Hematopoietic multipotent progenitor cell (in vitro differentiated cells): Measurements from ENCODE around the gene ERG28. TPM values are rescaled to one million over a fixed set of nuclear protein-coding genes. Genes with fewer than 3 reads are reported as not detected.

Experiments used
- small RNA-seq: library from RNA; depleted of rRNA; stranded (forward); fragments of <200 nt; gene quantifications from one replicate; pipeline ENCODE3, GENCODE V24; 2012
- total RNA-seq: library from RNA; depleted of rRNA; stranded (reverse); fragments of >200 nt; gene quantifications from one replicate; pipeline ENCODE4 v1.2.3, GENCODE V29; 2012

The ERG28 gene
- total RNA-seq, 1 donor, result 4.3 TPM

Small RNA genes within 50 kb of the gene (small RNA-seq; reads per million reads assigned to genes)
- gene RNA5SP387, result not detected

Other genes with a start within 250 kb of the ERG28 start
- 7.5 TPM for gene JDP2, start 232.9 kb downstream of the ERG28 start, total RNA-seq
- 24.2 TPM for gene BATF, start 138.4 kb downstream of the ERG28 start, total RNA-seq
- gene FLVCR2, start 82.3 kb downstream of the ERG28 start, total RNA-seq, result 1.6 TPM
- 24.8 TPM for gene TTLL5, start 370 bp upstream of the ERG28 start, total RNA-seq